MCF 10A (cell line): ENCODE results near the gene TANC1. TPM values are rescaled to one million over a fixed set of nuclear protein-coding genes. Genes with fewer than 3 reads are reported as not detected.

Experiments used
- BruUV-seq: library from RNA; stranded (reverse); fragments of 400-500 nt; replicated peaks from 2 replicates; lab custom pipeline; 2021; lab: Mats Ljungman, UMichigan
- CTCF ChIA-PET: fragments of 300-600 bp; sonication (Branson Sonifier 250); formaldehyde crosslinking; extraction: SDS; loops from one replicate; lab custom pipeline; 2021; ENCODE audit warnings: antibody characterized with exemption, inconsistent platforms; lab: Yijun Ruan, JAX
- POLR2A ChIA-PET: fragments of 300-600, 350-650 bp; sonication (Branson Sonifier 250); formaldehyde crosslinking; extraction: SDS; loops from one replicate; lab custom pipeline; 2020; ENCODE audit warnings: antibody characterized with exemption, inconsistent platforms; lab: Yijun Ruan, JAX
- DNase-seq: peaks from one replicate; pipeline ENCODE4 v3.0.0-alpha.2; 2018; ENCODE audit not compliant: unreplicated experiment
- H3K27ac Mint-ChIP-seq: one replicate; pipeline ENCODE4 v1.8.0; 2022; ENCODE audit warnings: mild to moderate bottlenecking, low read depth, mixed read lengths; ENCODE audit not compliant: unreplicated experiment
- H3K27me3 Mint-ChIP-seq: one replicate; pipeline ENCODE4 v1.8.0; 2022; ENCODE audit warnings: mixed read lengths; ENCODE audit not compliant: insufficient read depth, unreplicated experiment
- H3K36me3 Mint-ChIP-seq: one replicate; pipeline ENCODE4 v1.8.0; 2022; ENCODE audit warnings: mild to moderate bottlenecking, moderate library complexity, mixed read lengths; ENCODE audit not compliant: insufficient read depth, unreplicated experiment
- H3K4me1 Mint-ChIP-seq: one replicate; pipeline ENCODE4 v1.8.0; 2022; ENCODE audit warnings: mixed read lengths; ENCODE audit not compliant: insufficient read depth, unreplicated experiment
- H3K4me3 Mint-ChIP-seq: one replicate; pipeline ENCODE4 v1.8.0; 2022; ENCODE audit warnings: mild to moderate bottlenecking, moderate library complexity, mixed read lengths; ENCODE audit not compliant: unreplicated experiment
- H3K9me3 Mint-ChIP-seq: one replicate; pipeline ENCODE4 v1.8.0; 2022; ENCODE audit warnings: mixed read lengths; ENCODE audit not compliant: unreplicated experiment
- intact Hi-C: fragments of 100-400 bp; cut with micrococcal nuclease; formaldehyde crosslinking; loops from 2 replicates; pipeline ENCODE4 v1.14.1; 2022
- total RNA-seq: library from RNA; stranded (reverse); gene quantifications from 2 replicates; pipeline ENCODE4 v1.2.3, GENCODE V29; 2022
- TF ChIP-seq, protein P1 (sequence below): fragments of 200-600 bp; IDR thresholded peaks from one replicate; pipeline ENCODE4 v1.8.0; 2022; ENCODE audit warnings: antibody characterized with exemption, mild to moderate bottlenecking; ENCODE audit not compliant: unreplicated experiment

Gene TANC1
- total RNA-seq, 1 experiment from 2014 or later, result 35.3 TPM

DNA sequence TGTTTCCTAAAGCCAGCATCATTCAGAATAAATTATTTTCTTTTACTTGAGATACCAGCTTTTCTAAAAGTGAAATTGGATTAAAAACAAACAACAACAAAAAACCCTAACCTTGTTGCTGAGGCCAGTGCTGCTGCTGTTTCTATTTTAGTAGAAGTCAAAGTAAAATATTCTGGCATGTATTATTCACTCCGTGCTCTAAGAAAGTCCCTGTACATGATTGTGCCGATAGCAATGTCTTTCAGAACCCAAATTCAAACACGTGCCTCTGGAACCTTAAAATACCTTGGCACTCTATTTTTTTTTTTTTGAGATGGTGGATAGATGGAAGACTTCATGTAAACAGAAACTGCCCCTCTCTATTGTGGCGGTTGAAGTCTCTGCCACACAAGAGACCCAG lies 43.7 kb downstream of the TANC1 start:
- Mint-ChIP-seq H3K4me3 (no peak overlapping the region), H3K9me3 (peaks cover 19% of the 10 kb centered on the region), H3K36me3 (peaks cover 50% of the 10 kb centered on the region), H3K27me3 (no peaks in the 10 kb centered on the region), H3K4me1 (peaks cover 14% of the 10 kb centered on the region), H3K27ac (no peak overlapping the region)
- no TSS peak for BruUV-seq
- DNase-seq, result no peak
- POLR2A ChIA-PET, result interaction anchor here (0.6 kb wide), 2 partner anchors 33 to 1132 kb away, joined by 3 read pairs; no protein-coding TSS in a partner anchor
- CTCF ChIA-PET, result interaction anchor here (1.0 to 1.3 kb wide), 2 partner anchors 15 to 24 kb away, joined by 3 to 4 read pairs; no protein-coding TSS in a partner anchor
- intact Hi-C loops, result no loop called here
- TF ChIP-seq, protein P1, sequence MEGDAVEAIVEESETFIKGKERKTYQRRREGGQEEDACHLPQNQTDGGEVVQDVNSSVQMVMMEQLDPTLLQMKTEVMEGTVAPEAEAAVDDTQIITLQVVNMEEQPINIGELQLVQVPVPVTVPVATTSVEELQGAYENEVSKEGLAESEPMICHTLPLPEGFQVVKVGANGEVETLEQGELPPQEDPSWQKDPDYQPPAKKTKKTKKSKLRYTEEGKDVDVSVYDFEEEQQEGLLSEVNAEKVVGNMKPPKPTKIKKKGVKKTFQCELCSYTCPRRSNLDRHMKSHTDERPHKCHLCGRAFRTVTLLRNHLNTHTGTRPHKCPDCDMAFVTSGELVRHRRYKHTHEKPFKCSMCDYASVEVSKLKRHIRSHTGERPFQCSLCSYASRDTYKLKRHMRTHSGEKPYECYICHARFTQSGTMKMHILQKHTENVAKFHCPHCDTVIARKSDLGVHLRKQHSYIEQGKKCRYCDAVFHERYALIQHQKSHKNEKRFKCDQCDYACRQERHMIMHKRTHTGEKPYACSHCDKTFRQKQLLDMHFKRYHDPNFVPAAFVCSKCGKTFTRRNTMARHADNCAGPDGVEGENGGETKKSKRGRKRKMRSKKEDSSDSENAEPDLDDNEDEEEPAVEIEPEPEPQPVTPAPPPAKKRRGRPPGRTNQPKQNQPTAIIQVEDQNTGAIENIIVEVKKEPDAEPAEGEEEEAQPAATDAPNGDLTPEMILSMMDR, result no peak

DNA sequence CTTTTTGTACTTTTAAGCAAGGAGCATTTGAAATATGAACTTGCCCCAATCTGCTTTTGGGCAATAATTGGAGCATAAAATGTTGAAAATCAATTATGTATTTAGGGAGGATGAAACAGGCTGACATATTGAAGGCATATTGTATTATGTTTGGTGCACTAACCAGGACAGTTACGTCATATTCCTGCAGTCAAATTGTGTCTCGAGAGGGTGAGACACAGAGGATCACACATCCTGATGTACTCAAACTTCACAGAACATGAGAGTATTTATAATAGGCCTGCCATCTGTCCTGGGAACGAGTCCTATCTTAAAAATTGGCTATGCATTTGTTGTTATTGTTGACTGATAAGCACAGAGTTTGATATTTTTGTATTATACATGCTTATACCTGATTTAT lies 44.7 kb downstream of the TANC1 start:
- Mint-ChIP-seq H3K9me3 (peaks cover 19% of the 10 kb centered on the region), H3K4me3 (no peak overlapping the region), H3K27me3 (no peaks in the 10 kb centered on the region), H3K27ac (no peak overlapping the region), H3K36me3 (peaks cover 45% of the 10 kb centered on the region), H3K4me1 (peaks cover 14% of the 10 kb centered on the region)
- ChIA-PET POLR2A (no interaction called here), CTCF (interaction anchor here (1.0 kb wide), 1 partner anchor 16 kb away, joined by 4 read pairs; no protein-coding TSS in a partner anchor)
- TF ChIP-seq, protein P1, result no peak
- intact Hi-C loops, result no loop called here
- no peak for DNase-seq
- BruUV-seq, result no TSS peak

DNA sequence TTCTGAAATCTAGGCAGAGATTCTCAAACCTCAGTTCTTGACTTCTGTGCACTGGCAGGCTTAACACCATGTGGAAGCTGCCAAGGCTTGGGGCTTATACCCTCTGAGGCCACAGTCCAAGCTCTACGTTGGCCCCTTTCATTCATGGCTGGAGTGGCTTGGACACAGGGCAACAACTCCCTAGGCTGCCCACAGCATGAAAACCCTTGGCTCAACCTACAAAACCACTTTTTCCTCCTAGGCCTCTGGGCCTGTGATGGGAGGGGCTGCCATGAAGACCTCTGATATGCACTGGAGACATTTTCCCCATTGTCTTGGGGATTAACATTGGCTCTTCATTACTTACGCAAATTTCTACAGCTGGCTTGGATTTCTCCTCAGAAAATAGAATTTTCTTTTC lies 46.7 kb downstream of the TANC1 start:
- ChIA-PET POLR2A (interaction anchor here (0.7 kb wide), 1 partner anchor 72 kb away, joined by 4 read pairs; no protein-coding TSS in a partner anchor), CTCF (interaction anchor here (0.7 kb wide), 1 partner anchor 8 kb away, joined by 3 read pairs; no protein-coding TSS in a partner anchor)
- DNase-seq, result no peak
- TF ChIP-seq, protein P1, result no peak
- H3K36me3 Mint-ChIP-seq, result peaks cover 44% of the 10 kb centered on the region
- H3K4me3 Mint-ChIP-seq, result no peak overlapping the region
- intact Hi-C loops, result no loop called here
- H3K4me1 Mint-ChIP-seq, result peaks cover 9% of the 10 kb centered on the region
- no peak overlapping the region for H3K27ac Mint-ChIP-seq
- no TSS peak for BruUV-seq
- H3K27me3 Mint-ChIP-seq, result no peaks in the 10 kb centered on the region
- H3K9me3 Mint-ChIP-seq, result peaks cover 19% of the 10 kb centered on the region

DNA sequence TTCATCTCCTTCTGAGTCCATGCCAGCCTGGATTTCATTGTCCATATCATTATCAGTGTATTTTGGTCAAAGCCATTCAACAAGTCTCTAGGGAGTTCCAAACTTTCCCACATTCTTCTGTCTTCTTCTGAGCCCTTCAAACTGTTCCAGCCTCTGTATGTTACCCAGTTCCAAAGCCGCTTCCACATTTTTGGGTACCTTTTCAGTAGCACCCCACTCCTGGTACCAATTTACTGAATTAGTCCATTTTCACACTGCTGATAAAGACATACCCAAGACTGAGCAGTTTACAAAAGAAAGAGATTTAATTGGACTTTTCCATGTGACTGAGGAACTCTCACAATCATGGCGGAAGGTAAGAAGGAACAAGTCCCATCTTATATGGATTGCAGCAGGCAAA lies 47.4 kb downstream of the TANC1 start:
- TF ChIP-seq, protein P1, result no peak
- ChIA-PET CTCF (no interaction called here), POLR2A (no interaction called here)
- DNase-seq, result no peak
- Mint-ChIP-seq H3K27ac (no peak overlapping the region), H3K4me3 (no peak overlapping the region), H3K36me3 (peaks cover 43% of the 10 kb centered on the region), H3K9me3 (peaks cover 19% of the 10 kb centered on the region), H3K27me3 (no peaks in the 10 kb centered on the region), H3K4me1 (peaks cover 2% of the 10 kb centered on the region)
- intact Hi-C loops, result no loop called here
- BruUV-seq, result no TSS peak
